ENCODE measurements around the gene QPCTL. TPM values are rescaled to one million over a fixed set of nuclear protein-coding genes. Genes with fewer than 3 reads are reported as not detected.
A peak's percentile ranks its signal among the peaks of the same experiment; 100 is the strongest.

The QPCTL gene
- total and polyA plus RNA-seq, 2 of the 13 experiments (the other 11 are each of a cell fraction or from before 2014, with no cell fraction given) = 16.0 to 19.1 TPM

DNA sequence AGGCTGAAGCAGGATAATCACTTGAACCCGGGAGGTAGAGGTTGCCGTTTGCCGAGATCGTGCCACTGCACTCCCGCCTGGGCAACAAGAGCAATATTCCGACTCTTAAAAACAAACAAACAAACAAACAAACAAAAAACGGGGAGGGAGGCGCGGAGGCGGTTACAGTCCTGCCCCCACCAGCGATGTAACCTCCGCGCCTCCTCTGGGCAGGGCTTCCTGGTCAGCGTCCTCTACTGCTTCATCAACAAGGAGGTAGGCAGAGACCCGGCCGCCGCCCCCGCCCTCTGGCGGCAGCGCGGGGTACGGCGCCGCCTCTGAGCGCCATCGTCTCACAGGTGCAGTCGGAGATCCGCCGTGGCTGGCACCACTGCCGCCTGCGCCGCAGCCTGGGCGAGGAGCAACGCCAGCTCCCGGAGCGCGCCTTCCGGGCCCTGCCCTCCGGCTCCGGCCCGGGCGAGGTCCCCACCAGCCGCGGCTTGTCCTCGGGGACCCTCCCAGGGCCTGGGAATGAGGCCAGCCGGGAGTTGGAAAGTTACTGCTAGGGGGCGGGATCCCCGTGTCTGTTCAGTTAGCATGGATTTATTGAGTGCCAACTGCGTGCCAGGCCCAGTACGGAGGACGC, 11.0 kb upstream of the QPCTL start (continued):
- TF ChIP-seq, protein P1, sequence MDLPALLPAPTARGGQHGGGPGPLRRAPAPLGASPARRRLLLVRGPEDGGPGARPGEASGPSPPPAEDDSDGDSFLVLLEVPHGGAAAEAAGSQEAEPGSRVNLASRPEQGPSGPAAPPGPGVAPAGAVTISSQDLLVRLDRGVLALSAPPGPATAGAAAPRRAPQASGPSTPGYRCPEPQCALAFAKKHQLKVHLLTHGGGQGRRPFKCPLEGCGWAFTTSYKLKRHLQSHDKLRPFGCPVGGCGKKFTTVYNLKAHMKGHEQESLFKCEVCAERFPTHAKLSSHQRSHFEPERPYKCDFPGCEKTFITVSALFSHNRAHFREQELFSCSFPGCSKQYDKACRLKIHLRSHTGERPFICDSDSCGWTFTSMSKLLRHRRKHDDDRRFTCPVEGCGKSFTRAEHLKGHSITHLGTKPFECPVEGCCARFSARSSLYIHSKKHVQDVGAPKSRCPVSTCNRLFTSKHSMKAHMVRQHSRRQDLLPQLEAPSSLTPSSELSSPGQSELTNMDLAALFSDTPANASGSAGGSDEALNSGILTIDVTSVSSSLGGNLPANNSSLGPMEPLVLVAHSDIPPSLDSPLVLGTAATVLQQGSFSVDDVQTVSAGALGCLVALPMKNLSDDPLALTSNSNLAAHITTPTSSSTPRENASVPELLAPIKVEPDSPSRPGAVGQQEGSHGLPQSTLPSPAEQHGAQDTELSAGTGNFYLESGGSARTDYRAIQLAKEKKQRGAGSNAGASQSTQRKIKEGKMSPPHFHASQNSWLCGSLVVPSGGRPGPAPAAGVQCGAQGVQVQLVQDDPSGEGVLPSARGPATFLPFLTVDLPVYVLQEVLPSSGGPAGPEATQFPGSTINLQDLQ (CRISPR knock-in tag; IDR thresholded peaks at IDR 0.05) = no peak
- TF ChIP-seq SMARCC2 (IDR thresholded peaks at IDR 0.05) (no peak), MXI1 (IDR thresholded peaks at IDR 0.05; ENCODE audit: borderline replicate concordance, low read depth, low read length) (peak; percentile 49; the same call in 2 of the 3 replicates), CHD2 (IDR thresholded peaks at IDR 0.05; ENCODE audit: low read depth, low read length) (0 out of 2 replicates have a peak, but pooled peaks have one; percentile 20), PAX8 (CRISPR knock-in tag; IDR thresholded peaks at IDR 0.05; ENCODE audit: borderline replicate concordance) (no peak), MIXL1 (CRISPR knock-in tag; IDR thresholded peaks at IDR 0.05) (no peak), ZNF780A (CRISPR knock-in tag; IDR thresholded peaks at IDR 0.05) (no peak), NR3C1 (CRISPR knock-in tag; IDR thresholded peaks at IDR 0.05) (no peak), NFYB (CRISPR knock-in tag; IDR thresholded peaks at IDR 0.05) (no peak), TGIF2 (CRISPR knock-in tag; IDR thresholded peaks at IDR 0.05) (no peak), ZSCAN21 (CRISPR knock-in tag; IDR thresholded peaks at IDR 0.05; ENCODE audit: borderline replicate concordance) (peak; percentile 65; the same call in 1 of the 2 replicates), ZNF616 (CRISPR knock-in tag; IDR thresholded peaks at IDR 0.05; ENCODE audit: low read depth) (no peak), MTA1 (CRISPR knock-in tag; IDR thresholded peaks at IDR 0.05; ENCODE audit: borderline replicate concordance) (no peak)
- TF ChIP-seq, protein P2, sequence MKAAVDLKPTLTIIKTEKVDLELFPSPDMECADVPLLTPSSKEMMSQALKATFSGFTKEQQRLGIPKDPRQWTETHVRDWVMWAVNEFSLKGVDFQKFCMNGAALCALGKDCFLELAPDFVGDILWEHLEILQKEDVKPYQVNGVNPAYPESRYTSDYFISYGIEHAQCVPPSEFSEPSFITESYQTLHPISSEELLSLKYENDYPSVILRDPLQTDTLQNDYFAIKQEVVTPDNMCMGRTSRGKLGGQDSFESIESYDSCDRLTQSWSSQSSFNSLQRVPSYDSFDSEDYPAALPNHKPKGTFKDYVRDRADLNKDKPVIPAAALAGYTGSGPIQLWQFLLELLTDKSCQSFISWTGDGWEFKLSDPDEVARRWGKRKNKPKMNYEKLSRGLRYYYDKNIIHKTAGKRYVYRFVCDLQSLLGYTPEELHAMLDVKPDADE (CRISPR knock-in tag; IDR thresholded peaks at IDR 0.05) = no peak
- TF ChIP-seq, protein P3, sequence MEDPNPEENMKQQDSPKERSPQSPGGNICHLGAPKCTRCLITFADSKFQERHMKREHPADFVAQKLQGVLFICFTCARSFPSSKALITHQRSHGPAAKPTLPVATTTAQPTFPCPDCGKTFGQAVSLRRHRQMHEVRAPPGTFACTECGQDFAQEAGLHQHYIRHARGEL (CRISPR knock-in tag; IDR thresholded peaks at IDR 0.05) = no peak
- TF ChIP-seq, protein P4, sequence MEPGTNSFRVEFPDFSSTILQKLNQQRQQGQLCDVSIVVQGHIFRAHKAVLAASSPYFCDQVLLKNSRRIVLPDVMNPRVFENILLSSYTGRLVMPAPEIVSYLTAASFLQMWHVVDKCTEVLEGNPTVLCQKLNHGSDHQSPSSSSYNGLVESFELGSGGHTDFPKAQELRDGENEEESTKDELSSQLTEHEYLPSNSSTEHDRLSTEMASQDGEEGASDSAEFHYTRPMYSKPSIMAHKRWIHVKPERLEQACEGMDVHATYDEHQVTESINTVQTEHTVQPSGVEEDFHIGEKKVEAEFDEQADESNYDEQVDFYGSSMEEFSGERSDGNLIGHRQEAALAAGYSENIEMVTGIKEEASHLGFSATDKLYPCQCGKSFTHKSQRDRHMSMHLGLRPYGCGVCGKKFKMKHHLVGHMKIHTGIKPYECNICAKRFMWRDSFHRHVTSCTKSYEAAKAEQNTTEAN (CRISPR knock-in tag; conservative IDR thresholded peaks at IDR 0.05) = no peak
- TF ChIP-seq, protein P5, sequence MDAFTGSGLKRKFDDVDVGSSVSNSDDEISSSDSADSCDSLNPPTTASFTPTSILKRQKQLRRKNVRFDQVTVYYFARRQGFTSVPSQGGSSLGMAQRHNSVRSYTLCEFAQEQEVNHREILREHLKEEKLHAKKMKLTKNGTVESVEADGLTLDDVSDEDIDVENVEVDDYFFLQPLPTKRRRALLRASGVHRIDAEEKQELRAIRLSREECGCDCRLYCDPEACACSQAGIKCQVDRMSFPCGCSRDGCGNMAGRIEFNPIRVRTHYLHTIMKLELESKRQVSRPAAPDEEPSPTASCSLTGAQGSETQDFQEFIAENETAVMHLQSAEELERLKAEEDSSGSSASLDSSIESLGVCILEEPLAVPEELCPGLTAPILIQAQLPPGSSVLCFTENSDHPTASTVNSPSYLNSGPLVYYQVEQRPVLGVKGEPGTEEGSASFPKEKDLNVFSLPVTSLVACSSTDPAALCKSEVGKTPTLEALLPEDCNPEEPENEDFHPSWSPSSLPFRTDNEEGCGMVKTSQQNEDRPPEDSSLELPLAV (CRISPR knock-in tag; conservative IDR thresholded peaks at IDR 0.05; ENCODE audit: low read depth) = no peak
- TF ChIP-seq, protein P6, sequence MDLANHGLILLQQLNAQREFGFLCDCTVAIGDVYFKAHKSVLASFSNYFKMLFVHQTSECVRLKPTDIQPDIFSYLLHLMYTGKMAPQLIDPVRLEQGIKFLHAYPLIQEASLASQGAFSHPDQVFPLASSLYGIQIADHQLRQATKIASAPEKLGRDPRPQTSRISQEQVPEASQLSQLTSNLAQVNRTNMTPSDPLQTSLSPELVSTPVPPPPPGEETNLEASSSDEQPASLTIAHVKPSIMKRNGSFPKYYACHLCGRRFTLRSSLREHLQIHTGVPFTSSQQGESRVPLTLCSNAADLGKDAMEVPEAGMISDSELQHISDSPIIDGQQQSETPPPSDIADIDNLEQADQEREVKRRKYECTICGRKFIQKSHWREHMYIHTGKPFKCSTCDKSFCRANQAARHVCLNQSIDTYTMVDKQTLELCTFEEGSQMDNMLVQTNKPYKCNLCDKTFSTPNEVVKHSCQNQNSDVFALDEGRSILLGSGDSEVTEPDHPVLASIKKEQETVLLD (CRISPR knock-in tag; IDR thresholded peaks at IDR 0.05; ENCODE audit: low read depth) = no peak
- TF ChIP-seq, protein P7, sequence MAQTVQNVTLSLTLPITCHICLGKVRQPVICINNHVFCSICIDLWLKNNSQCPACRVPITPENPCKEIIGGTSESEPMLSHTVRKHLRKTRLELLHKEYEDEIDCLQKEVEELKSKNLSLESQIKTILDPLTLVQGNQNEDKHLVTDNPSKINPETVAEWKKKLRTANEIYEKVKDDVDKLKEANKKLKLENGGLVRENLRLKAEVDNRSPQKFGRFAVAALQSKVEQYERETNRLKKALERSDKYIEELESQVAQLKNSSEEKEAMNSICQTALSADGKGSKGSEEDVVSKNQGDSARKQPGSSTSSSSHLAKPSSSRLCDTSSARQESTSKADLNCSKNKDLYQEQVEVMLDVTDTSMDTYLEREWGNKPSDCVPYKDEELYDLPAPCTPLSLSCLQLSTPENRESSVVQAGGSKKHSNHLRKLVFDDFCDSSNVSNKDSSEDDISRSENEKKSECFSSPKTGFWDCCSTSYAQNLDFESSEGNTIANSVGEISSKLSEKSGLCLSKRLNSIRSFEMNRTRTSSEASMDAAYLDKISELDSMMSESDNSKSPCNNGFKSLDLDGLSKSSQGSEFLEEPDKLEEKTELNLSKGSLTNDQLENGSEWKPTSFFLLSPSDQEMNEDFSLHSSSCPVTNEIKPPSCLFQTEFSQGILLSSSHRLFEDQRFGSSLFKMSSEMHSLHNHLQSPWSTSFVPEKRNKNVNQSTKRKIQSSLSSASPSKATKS (CRISPR knock-in tag; IDR thresholded peaks at IDR 0.05) = no peak
